ENCODE results near the gene KL. TPM values are rescaled to one million over a fixed set of nuclear protein-coding genes. Genes with fewer than 3 reads are reported as not detected.

Gene KL
- total RNA-seq, 2 donors from 2014 or later: 0.52 to 1.3 TPM

DNA sequence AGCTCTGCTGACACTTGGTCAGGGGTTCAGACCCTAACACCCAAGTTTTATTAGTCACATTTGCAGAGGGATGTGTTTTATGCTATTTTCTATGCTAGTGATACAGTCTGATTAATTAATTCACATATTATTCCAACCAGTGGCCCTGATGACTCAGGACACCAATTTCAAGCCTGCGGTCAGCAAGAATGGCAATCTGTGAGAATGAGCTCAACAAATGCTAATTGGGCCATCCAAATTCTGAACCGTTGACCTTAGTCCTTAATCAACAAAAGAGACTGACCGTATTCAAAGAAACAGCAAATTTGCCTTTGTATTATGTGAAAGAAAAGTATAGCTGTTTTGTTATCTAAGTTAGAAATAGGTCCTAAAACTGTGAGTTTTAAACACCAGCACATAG lies 9.6 kb upstream of the KL start:
- H3K36me3 ChIP-seq (replicated peaks in 1 of 2; ENCODE audit: insufficient read depth in 1 of 2, low read depth in 2 of 2): no peaks in the 10 kb centered on the region
- no peak overlapping the region for H3K27ac ChIP-seq
- H3K4me1 ChIP-seq: no peaks in the 10 kb centered on the region
- H3K9me3 ChIP-seq: peaks cover 0 to 4% (median 0%) of the 10 kb centered on the region in 3 donors
- intact Hi-C loops (cut with DNase I): no loop called here
- DNase-seq (no peak), ATAC-seq (no peak)
- WGBS, 2 donors: 69 to 72% methylated on average over 3 of the region's 3 CpGs
- TF ChIP-seq, protein P1, sequence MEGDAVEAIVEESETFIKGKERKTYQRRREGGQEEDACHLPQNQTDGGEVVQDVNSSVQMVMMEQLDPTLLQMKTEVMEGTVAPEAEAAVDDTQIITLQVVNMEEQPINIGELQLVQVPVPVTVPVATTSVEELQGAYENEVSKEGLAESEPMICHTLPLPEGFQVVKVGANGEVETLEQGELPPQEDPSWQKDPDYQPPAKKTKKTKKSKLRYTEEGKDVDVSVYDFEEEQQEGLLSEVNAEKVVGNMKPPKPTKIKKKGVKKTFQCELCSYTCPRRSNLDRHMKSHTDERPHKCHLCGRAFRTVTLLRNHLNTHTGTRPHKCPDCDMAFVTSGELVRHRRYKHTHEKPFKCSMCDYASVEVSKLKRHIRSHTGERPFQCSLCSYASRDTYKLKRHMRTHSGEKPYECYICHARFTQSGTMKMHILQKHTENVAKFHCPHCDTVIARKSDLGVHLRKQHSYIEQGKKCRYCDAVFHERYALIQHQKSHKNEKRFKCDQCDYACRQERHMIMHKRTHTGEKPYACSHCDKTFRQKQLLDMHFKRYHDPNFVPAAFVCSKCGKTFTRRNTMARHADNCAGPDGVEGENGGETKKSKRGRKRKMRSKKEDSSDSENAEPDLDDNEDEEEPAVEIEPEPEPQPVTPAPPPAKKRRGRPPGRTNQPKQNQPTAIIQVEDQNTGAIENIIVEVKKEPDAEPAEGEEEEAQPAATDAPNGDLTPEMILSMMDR (IDR thresholded peaks at IDR 0.05): no peak
- TF ChIP-seq POLR2A (IDR thresholded peaks at IDR 0.05): no peak
- no peak overlapping the region for H3K4me3 ChIP-seq
- H3K27me3 ChIP-seq: no peaks in the 10 kb centered on the region

DNA sequence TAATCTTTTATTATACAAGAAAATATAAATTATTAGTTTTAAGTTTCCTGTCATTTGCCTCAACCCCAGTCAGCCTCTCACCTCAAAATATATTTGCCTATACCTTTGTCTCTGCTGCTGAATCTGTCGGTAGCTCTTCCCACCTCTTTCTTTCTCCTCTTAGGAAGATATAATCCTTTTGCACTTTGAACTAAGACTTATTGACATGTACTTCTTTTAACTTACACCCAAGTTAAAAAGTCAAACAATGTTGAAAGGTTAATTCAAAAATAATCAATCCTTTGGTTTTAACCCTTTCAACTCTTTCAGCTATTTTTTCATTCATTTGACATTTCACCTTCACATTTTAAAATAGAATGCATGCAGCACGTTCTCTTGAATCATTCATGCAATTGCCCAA lies 9.0 kb upstream of the KL start:
- H3K27me3 ChIP-seq: no peaks in the 10 kb centered on the region
- DNase-seq (no peak), ATAC-seq (no peak)
- TF ChIP-seq, protein P1 (IDR thresholded peaks at IDR 0.05): no peak
- TF ChIP-seq POLR2A (IDR thresholded peaks at IDR 0.05): no peak
- WGBS, 2 donors: 82 to 84% methylated on average over 2 of the region's 2 CpGs
- H3K36me3 ChIP-seq (replicated peaks in 1 of 2; ENCODE audit: insufficient read depth in 1 of 2, low read depth in 2 of 2): no peaks in the 10 kb centered on the region
- H3K9me3 ChIP-seq: peaks cover 0 to 4% (median 0%) of the 10 kb centered on the region in 3 donors
- intact Hi-C loops (cut with DNase I): no loop called here
- H3K27ac ChIP-seq: no peak overlapping the region
- H3K4me1 ChIP-seq: no peaks in the 10 kb centered on the region
- H3K4me3 ChIP-seq: no peak overlapping the region

DNA sequence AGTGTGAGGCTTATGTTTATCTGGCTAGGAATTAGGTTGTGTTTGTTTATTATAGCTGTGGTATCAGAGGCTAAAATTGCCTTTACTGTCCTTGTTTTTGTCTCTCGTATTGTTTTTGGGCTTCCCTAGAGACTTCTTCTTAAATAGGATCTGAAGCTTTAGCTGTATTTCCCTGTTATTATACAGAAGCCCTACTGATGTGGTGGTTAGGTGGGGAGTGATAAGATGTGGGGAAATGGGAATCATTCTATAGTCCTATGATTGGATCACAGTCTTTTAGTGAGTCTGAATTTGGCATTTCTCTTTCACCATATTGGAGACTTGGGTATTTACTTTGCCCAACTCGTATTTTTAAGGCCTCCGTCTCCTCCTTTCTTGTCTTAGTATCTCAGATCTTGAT lies 8.3 kb upstream of the KL start:
- 74 to 80% methylated on average over 3 of the region's 3 CpGs for WGBS, 2 donors
- Histone ChIP-seq H3K36me3 (replicated peaks in 1 of 2; ENCODE audit: insufficient read depth in 1 of 2, low read depth in 2 of 2) (no peaks in the 10 kb centered on the region), H3K9me3 (peaks cover 0 to 4% (median 0%) of the 10 kb centered on the region in 3 donors), H3K27me3 (no peaks in the 10 kb centered on the region), H3K27ac (no peak overlapping the region), H3K4me1 (no peaks in the 10 kb centered on the region), H3K4me3 (no peak overlapping the region)
- intact Hi-C loops (cut with DNase I): no loop called here
- TF ChIP-seq, protein P1 (IDR thresholded peaks at IDR 0.05): no peak
- no peak for TF ChIP-seq POLR2A (IDR thresholded peaks at IDR 0.05)
- no peak for DNase-seq
- no peak for ATAC-seq

- peaks cover 0 to 4% (median 0%) of the 10 kb centered on the region in 3 donors for H3K9me3 ChIP-seq
- 43 to 52% methylated on average over 5 of the region's 5 CpGs for WGBS, 2 donors
- no peaks in the 10 kb centered on the region for H3K36me3 ChIP-seq (replicated peaks in 1 of 2; ENCODE audit: insufficient read depth in 1 of 2, low read depth in 2 of 2)
- no peak for ATAC-seq
- no peak overlapping the region for H3K4me3 ChIP-seq
- TF ChIP-seq POLR2A (IDR thresholded peaks at IDR 0.05): no peak
- TF ChIP-seq, protein P1 (IDR thresholded peaks at IDR 0.05): no peak
- no peak overlapping the region for H3K27ac ChIP-seq
- no peaks in the 10 kb centered on the region for H3K4me1 ChIP-seq
- no peak for DNase-seq
- intact Hi-C loops (cut with DNase I): no loop called here
- no peaks in the 10 kb centered on the region for H3K27me3 ChIP-seq
These were observed 7.1 kb upstream of the KL start for GRCh38 chr13:33008946-33009722.
